ENCODE measurements around the gene MKRN2OS.
A peak's percentile ranks its signal among the peaks of the same experiment; 100 is the strongest.

Gene MKRN2OS

DNA sequence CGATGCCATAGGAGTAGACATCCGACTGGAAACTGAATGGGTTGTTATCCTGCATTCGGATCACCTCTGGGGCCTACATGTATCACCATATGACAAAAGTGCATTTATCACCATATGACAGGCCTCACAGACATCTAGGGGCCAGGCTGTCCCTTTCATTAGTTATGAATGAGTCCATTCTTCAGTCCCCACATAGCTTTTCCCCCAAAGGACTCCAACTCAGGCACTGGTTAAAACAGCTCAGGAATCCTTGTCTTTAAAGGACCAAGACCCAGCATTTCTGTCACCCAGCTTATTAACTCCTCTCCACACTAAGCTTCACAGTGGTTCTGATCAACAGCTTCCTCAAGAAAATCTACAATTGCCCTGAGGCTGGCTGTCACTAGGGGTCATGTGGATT is 39.9 kb upstream of the MKRN2OS start:
- H3K9ac ChIP-seq = no peak overlapping the region
- H3K36me3 ChIP-seq = peaks cover 96 to 98% (median 97%) of the 10 kb centered on the region in 11 experiments
- TF ChIP-seq Cebpa-rat (IDR thresholded peaks at IDR 0.05) = no peak
- H4K20me1 ChIP-seq = peaks cover 47 to 98% (median 93%) of the 10 kb centered on the region in 11 experiments
- no peaks in the 10 kb centered on the region for H3K27me3 ChIP-seq
- no peaks in the 10 kb centered on the region for H3K9me3 ChIP-seq (replicated peaks in 1 of 11)
- no peak overlapping the region for H3K4me2 ChIP-seq
- H3K4me3 ChIP-seq = no peak overlapping the region
- peaks cover 0 to 21% (median under 1%) of the 10 kb centered on the region in 10 experiments; a peak in 13 of 20 replicates for H3K4me1 ChIP-seq
- no peak overlapping the region for H3K27ac ChIP-seq

DNA sequence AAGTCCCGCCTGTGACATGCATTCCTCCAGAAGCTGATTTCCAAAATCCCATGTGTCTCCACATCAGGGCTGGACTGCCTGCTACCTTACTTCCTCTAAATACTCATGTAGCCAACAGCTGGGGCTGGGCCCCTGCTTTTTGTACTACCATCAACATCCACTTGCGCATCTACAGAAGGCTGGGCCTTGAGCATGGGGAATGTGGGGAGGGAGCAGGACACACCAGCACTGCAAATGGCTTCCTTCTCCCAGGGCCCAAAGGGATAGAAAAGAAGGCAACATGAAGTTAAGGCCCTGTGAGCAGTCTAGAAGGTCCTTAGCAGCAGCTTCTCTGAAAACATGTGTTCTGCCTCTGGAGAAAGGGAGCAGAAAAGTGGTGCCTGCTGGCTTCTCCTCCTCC is 38.8 kb upstream of the MKRN2OS start:
- TF ChIP-seq Cebpa-rat (IDR thresholded peaks at IDR 0.05) = no peak
- H3K4me1 ChIP-seq = peaks cover 10 to 26% (median 11%) of the 10 kb centered on the region in 10 experiments
- peaks cover 47 to 98% (median 93%) of the 10 kb centered on the region in 11 experiments for H4K20me1 ChIP-seq
- no peaks in the 10 kb centered on the region for H3K9me3 ChIP-seq (replicated peaks in 1 of 11)
- H3K27ac ChIP-seq = no peak overlapping the region
- H3K4me2 ChIP-seq = no peak overlapping the region
- H3K9ac ChIP-seq = no peak overlapping the region
- H3K4me3 ChIP-seq = no peak overlapping the region
- H3K27me3 ChIP-seq = no peaks in the 10 kb centered on the region
- peaks cover 92 to 98% (median 96%) of the 10 kb centered on the region in 11 experiments for H3K36me3 ChIP-seq

DNA sequence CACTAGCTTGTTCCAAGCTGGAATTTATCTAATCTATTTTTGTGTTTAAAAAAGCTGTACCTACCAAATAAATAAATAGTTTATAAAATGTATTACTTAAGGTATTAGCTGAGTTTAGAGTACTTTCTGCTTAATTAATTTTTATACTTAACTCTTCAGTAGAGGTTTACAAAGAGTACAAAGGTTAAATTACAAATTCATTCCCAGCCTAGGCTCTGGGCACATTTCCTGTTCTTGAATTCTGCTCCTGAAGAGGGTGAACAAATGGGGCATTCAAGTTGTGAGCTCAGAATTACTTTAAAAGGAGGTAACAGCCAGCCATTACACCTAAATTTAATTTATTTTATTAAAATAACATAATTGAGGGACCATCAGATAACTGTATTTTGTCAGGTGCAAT is 38.0 kb upstream of the MKRN2OS start:
- H3K4me3 ChIP-seq = no peak overlapping the region
- H3K27ac ChIP-seq = no peak overlapping the region
- H4K20me1 ChIP-seq = peaks cover 45 to 98% (median 92%) of the 10 kb centered on the region in 11 experiments
- no peaks in the 10 kb centered on the region for H3K27me3 ChIP-seq
- H3K9ac ChIP-seq = no peak overlapping the region
- peaks cover 92 to 98% (median 96%) of the 10 kb centered on the region in 11 experiments for H3K36me3 ChIP-seq
- no peak for TF ChIP-seq Cebpa-rat (IDR thresholded peaks at IDR 0.05)
- H3K4me2 ChIP-seq = no peak overlapping the region
- 0 out of 22 replicates have a peak, but pooled peaks cover 0 to under 1% (median 0%) of the 10 kb centered on the region in 11 experiments for H3K9me3 ChIP-seq (replicated peaks in 1 of 11)
- H3K4me1 ChIP-seq = peaks cover 15 to 32% (median 17%) of the 10 kb centered on the region in 10 experiments

DNA sequence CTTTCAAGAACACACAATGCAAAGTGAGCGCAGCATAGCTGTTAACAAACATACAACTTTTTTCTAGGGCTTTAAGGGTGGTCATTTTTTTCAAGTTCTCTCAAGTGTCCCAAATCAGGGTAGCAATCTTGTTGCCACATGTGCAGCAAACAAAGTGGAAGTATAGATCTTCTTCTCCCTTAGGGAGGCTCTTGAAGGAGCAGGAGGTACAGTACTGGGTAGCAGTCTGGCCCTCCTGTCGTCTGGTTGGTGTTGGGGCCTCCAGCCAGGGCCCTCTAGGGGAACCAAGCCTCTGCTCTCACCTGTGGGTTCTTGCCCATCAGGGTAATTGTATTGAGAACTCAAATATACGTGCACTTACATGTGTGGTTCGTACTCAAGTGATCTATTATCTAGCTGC is 37.4 kb upstream of the MKRN2OS start:
- no peak overlapping the region for H3K27ac ChIP-seq
- no peak overlapping the region for H3K4me3 ChIP-seq
- peaks cover 15 to 32% (median 17%) of the 10 kb centered on the region in 10 experiments for H3K4me1 ChIP-seq
- no peak overlapping the region for H3K9ac ChIP-seq
- peaks cover 41 to 96% (median 90%) of the 10 kb centered on the region in 11 experiments for H4K20me1 ChIP-seq
- no peak overlapping the region for H3K4me2 ChIP-seq
- TF ChIP-seq Cebpa-rat (IDR thresholded peaks at IDR 0.05) = no peak
- H3K36me3 ChIP-seq = peaks cover 92 to 98% (median 96%) of the 10 kb centered on the region in 11 experiments
- no peaks in the 10 kb centered on the region for H3K27me3 ChIP-seq
- peaks cover 0 to 6% (median 4%) of the 10 kb centered on the region in 11 experiments; a peak in 15 of 22 replicates for H3K9me3 ChIP-seq (replicated peaks in 1 of 11)

DNA sequence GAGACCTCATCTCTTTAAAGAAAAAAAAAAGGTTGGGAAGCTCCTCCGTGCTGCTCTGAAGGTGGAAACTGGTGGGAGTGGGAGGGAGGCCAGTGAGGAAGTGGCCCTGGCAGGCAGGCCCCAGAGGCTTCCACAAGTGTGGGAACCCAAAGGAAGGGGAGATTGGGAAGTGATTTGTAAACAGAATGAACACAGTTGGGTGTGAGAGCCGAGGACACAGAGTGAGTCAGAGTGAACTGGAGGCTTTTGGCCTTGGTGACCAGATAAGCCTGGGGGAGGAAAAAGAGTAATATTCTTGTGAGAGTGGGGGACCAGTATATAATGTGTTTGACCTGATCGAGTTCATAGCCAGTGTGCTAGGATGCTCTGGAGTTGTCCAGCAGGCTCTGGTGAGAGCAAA is 34.6 kb upstream of the MKRN2OS start:
- peak overlapping the region in 7 of 11 experiments; percentile 5 to 50 (median 23); a peak in 5 of 22 replicates for H3K9ac ChIP-seq

DNA sequence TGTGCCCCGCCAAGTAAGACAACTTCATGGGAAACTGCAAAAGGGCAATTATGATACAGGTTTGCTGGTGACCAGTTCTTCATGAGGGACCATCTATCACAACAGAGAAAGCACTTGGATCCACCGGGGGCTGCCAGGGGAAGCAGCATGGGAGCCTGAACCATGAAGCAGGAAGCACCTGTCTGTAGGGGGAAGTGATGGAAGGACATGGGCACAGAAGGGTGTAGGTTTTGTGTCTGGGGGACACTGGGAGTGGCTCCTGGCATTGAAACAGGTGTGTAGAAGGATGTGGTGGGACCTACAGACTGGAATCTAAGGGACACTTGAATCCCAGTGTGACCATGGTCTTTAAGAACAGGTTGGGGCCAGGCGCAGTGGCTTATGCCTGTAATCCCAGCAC is 34.2 kb upstream of the MKRN2OS start:
- peaks cover 23 to 81% (median 63%) of the 10 kb centered on the region in 11 experiments; a peak in 21 of 22 replicates for H4K20me1 ChIP-seq
- H3K4me2 ChIP-seq = peak overlapping the region; percentile 36 to 73 (median 69)
- H3K4me3 ChIP-seq = no peak overlapping the region; a peak in 1 of 20 replicates
- peaks cover 9 to 20% (median 18%) of the 10 kb centered on the region in 11 experiments; a peak in 20 of 22 replicates for H3K9me3 ChIP-seq (replicated peaks in 1 of 11)
- TF ChIP-seq Cebpa-rat (IDR thresholded peaks at IDR 0.05) = no peak
- H3K27me3 ChIP-seq = no peaks in the 10 kb centered on the region
- peak overlapping the region in 10 of 11 experiments; percentile 27 to 71 (median 46); a peak in 16 of 22 replicates for H3K27ac ChIP-seq
- peaks cover 15 to 32% (median 17%) of the 10 kb centered on the region in 10 experiments for H3K4me1 ChIP-seq
- peak overlapping the region in 7 of 11 experiments; percentile 5 to 50 (median 23); a peak in 5 of 22 replicates for H3K9ac ChIP-seq
- H3K36me3 ChIP-seq = peaks cover 92 to 98% (median 96%) of the 10 kb centered on the region in 11 experiments

More for the DNA sequence above, 34.6 kb upstream of the MKRN2OS start:
- Histone ChIP-seq H3K27me3 (no peaks in the 10 kb centered on the region), H4K20me1 (peaks cover 27 to 81% (median 65%) of the 10 kb centered on the region in 11 experiments; a peak in 21 of 22 replicates), H3K36me3 (peaks cover 92 to 98% (median 96%) of the 10 kb centered on the region in 11 experiments), H3K9me3 (replicated peaks in 1 of 11) (peaks cover 9 to 20% (median 18%) of the 10 kb centered on the region in 11 experiments; a peak in 20 of 22 replicates), H3K27ac (peak overlapping the region in 10 of 11 experiments; percentile 27 to 71 (median 46); a peak in 16 of 22 replicates), H3K4me1 (peaks cover 15 to 32% (median 17%) of the 10 kb centered on the region in 10 experiments), H3K4me2 (peak overlapping the region; percentile 36 to 73 (median 69)), H3K4me3 (no peak overlapping the region; a peak in 1 of 20 replicates)
- no peak for TF ChIP-seq Cebpa-rat (IDR thresholded peaks at IDR 0.05)

DNA sequence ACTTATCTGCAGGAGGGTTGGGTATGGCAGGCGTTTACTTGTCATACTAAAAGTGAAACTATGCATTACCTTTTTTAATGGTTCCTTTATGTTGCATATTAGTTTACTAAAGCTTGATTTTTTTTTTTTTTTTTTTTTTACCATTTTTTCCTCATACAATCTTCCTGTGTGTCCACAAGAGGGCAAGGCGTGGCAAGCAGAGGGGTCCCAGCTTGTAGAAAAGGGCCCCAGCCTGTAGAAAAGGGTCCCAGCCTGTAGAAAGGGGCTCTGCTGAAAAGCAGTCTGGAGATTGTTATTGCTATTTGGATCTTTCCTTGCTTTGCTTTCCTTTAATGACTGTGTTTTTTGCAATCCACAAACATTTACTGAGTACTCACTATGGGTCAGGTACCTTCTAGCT is 33.4 kb upstream of the MKRN2OS start:
- TF ChIP-seq Cebpa-rat (IDR thresholded peaks at IDR 0.05) = no peak
- H3K36me3 ChIP-seq = peaks cover 92 to 98% (median 96%) of the 10 kb centered on the region in 11 experiments
- peak overlapping the region in 5 of 11 experiments; percentile 21 to 65 (median 53); a peak in 5 of 22 replicates for H3K27ac ChIP-seq
- H3K27me3 ChIP-seq = no peaks in the 10 kb centered on the region
- H3K9ac ChIP-seq = no peak overlapping the region
- no peak overlapping the region for H3K4me3 ChIP-seq
- peak overlapping the region in 9 of 11 experiments; percentile 36 to 73 (median 69); a peak in 13 of 22 replicates for H3K4me2 ChIP-seq
- H4K20me1 ChIP-seq = peaks cover 16 to 81% (median 62%) of the 10 kb centered on the region in 11 experiments; a peak in 21 of 22 replicates
- H3K4me1 ChIP-seq = peaks cover 15 to 32% (median 17%) of the 10 kb centered on the region in 10 experiments
- H3K9me3 ChIP-seq (replicated peaks in 1 of 11) = peaks cover 9 to 20% (median 18%) of the 10 kb centered on the region in 11 experiments; a peak in 20 of 22 replicates

DNA sequence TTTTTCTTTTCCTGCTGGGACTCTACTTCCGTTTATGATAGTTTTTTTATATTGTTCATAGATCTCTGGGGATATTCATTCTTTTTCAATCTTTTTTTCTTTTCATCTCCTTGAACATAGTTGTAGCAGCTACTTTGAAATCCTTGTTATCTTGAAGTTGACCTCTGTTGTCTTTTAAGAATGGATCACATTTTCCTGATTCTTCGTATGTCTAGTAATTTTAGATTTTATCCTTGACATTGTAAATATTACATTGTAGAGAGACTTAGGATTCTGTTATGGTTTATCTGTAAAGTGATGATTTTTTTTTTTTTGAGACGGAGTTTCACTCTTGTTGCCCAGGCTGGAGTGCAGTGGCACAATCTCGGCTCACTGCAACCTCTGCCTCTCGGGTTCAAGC is 32.1 kb upstream of the MKRN2OS start:
- Histone ChIP-seq H3K27me3 (no peaks in the 10 kb centered on the region), H3K4me2 (no peak overlapping the region), H3K4me3 (no peak overlapping the region), H3K9me3 (replicated peaks in 1 of 11) (peaks cover 9 to 20% (median 18%) of the 10 kb centered on the region in 11 experiments; a peak in 20 of 22 replicates), H4K20me1 (peaks cover 14 to 72% (median 51%) of the 10 kb centered on the region in 11 experiments; a peak in 21 of 22 replicates), H3K36me3 (peaks cover 92 to 98% (median 96%) of the 10 kb centered on the region in 11 experiments), H3K9ac (no peak overlapping the region), H3K4me1 (peaks cover 15 to 32% (median 17%) of the 10 kb centered on the region in 10 experiments), H3K27ac (no peak overlapping the region)
- no peak for TF ChIP-seq Cebpa-rat (IDR thresholded peaks at IDR 0.05)

DNA sequence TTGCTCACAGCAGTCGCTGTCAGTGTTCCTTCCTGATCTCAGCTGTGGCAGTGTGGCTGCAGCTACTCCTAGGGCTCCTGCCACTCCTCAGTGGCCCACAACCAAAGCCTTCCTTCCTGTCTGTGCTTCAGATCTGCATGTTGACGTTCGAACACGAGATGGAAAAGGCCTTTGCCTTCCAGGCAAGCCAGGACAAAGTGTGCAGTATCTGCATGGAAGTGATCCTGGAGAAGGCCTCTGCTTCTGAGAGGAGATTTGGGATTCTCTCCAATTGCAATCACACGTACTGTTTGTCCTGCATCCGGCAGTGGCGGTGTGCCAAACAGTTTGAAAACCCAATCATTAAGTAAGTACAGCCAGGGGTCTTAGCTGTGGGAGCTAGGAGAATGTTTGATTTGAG is 29.4 kb upstream of the MKRN2OS start:
- Histone ChIP-seq H3K36me3 (peaks cover 100% of the 10 kb centered on the region in 11 experiments), H3K27me3 (no peaks in the 10 kb centered on the region), H3K4me1 (peaks cover 10 to 14% (median 11%) of the 10 kb centered on the region in 10 experiments), H3K4me3 (no peak overlapping the region), H4K20me1 (peaks cover 0 to 59% (median 39%) of the 10 kb centered on the region in 11 experiments; a peak in 20 of 22 replicates), H3K9ac (no peak overlapping the region), H3K4me2 (no peak overlapping the region), H3K27ac (no peak overlapping the region), H3K9me3 (replicated peaks in 1 of 11) (peaks cover 9 to 20% (median 18%) of the 10 kb centered on the region in 11 experiments; a peak in 20 of 22 replicates)
- TF ChIP-seq Cebpa-rat (IDR thresholded peaks at IDR 0.05) = no peak
